GM19438 (cell line): Measurements from ENCODE around the gene NUDT13.
"Not testable (repeated sequence)": the region's sequence is repeated elsewhere in the genome, so short reads cannot be mapped to it uniquely, and the experiment has no call there.

Experiments
- ATAC-seq: cut with Tn5 transposase; IDR thresholded peaks from one replicate; pipeline ENCODE4 v1.9.1; 2021; ENCODE audit warnings: low read depth; ENCODE audit not compliant: unreplicated experiment

NUDT13 gene

GRCh38 chr10:73097305-73097670, 13.0 kb upstream of the NUDT13 start:
- ATAC-seq = no peak

GRCh38 chr10:73099141-73099540, 11.1 kb upstream of the NUDT13 start:
- ATAC-seq = no peak

GRCh38 chr10:73106301-73106700, 4.0 kb upstream of the NUDT13 start:
- ATAC-seq = no peak

- not testable (repeated sequence) for ATAC-seq
These were observed 1.0 kb upstream of the NUDT13 start for GRCh38 chr10:73109248-73109652.

- ATAC-seq = not testable (repeated sequence)
These were observed 1.8 kb downstream of the NUDT13 start for GRCh38 chr10:73112032-73112431.

- no peak for ATAC-seq
These were observed 3.3 kb downstream of the NUDT13 start for GRCh38 chr10:73113551-73113950.

GRCh38 chr10:73116017-73116416, 5.8 kb downstream of the NUDT13 start:
- ATAC-seq = no peak

GRCh38 chr10:73117976-73118743, 7.9 kb downstream of the NUDT13 start:
- peak; percentile 61 for ATAC-seq

- no peak for ATAC-seq
These were observed 9.2 kb downstream of the NUDT13 start for GRCh38 chr10:73119457-73119856.

GRCh38 chr10:73119952-73120351, 9.7 kb downstream of the NUDT13 start:
- ATAC-seq = no peak

- ATAC-seq = no peak
These were observed 16.1 kb downstream of the NUDT13 start for GRCh38 chr10:73126343-73126742.

- ATAC-seq = no peak
These were observed 21.0 kb downstream of the NUDT13 start for GRCh38 chr10:73131301-73131700.

GRCh38 chr10:73131913-73132686, 21.8 kb downstream of the NUDT13 start:
- ATAC-seq = no peak

GRCh38 chr10:73134727-73135126, 24.5 kb downstream of the NUDT13 start:
- ATAC-seq = no peak

- ATAC-seq = no peak
These were observed 26.4 kb downstream of the NUDT13 start for GRCh38 chr10:73136627-73137026.

GRCh38 chr10:73139251-73139650, 29.0 kb downstream of the NUDT13 start:
- no peak for ATAC-seq

- no peak for ATAC-seq
These were observed 31.3 kb downstream of the NUDT13 start for GRCh38 chr10:73141603-73142002.

- ATAC-seq = not testable (repeated sequence)
These were observed 40.6 kb downstream of the NUDT13 start for GRCh38 chr10:73150633-73151413.

GRCh38 chr10:73152009-73152408, 41.8 kb downstream of the NUDT13 start:
- ATAC-seq = no peak

- no peak for ATAC-seq
These were observed 45.8 kb downstream of the NUDT13 start for GRCh38 chr10:73156054-73156453.

- ATAC-seq = no peak
These were observed 48.9 kb downstream of the NUDT13 start for GRCh38 chr10:73159038-73159648.
